ENCODE data around the gene RNASE7.

RNASE7 gene

DNA sequence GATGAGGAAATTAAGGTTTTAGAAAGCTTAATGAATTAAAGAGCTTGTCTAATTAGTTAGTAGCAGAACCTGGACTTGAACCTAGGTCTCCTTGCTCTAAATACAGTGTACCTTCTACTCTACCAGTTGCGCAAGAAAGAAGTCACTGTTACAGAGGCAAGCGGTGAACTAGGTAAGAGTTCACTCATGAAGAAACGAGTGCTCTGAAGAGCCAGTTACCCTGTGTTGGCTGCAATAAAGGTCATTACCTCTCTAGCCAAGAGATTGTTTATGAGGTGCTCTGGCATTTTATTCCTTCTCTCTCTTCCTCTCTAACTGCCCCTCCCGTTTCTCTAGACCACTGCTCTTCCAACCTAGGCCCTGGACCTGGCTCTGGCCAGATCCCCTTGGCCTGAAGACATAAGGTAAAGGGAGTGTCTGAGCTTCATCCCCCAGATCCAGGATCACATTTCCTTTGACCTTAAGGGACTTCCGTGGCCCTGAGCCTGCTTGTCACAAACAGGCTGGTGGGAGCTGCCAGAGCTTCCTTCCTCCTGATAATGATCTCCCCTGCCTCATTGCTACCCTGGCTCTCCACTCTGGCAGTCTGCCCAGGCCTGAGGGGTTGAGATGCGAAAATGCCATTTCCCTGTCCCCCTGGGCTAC, 1.9 kb downstream of the RNASE7 start:
- DNase-seq: peak; percentile 19

DNA sequence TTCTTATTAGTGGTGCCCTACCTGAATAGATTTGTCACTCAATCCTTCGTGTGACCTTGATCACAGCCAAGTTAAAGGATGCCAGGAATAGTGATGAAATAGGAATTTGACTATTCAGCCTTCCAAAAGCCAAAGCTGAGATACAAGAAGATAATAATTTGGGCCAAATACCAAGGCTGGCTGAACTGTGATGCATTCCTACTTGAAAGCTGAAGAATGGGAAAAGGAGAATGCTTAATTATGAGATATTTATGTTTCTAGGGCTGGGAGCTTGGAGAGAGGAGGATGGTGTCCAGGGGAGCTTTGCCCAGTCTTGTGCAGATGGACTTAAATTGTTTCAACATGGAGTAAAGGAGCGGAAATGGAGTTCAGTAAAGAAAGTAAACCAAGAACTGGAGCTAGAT, 5.2 kb downstream of the RNASE7 start:
- no peak for DNase-seq

DNA sequence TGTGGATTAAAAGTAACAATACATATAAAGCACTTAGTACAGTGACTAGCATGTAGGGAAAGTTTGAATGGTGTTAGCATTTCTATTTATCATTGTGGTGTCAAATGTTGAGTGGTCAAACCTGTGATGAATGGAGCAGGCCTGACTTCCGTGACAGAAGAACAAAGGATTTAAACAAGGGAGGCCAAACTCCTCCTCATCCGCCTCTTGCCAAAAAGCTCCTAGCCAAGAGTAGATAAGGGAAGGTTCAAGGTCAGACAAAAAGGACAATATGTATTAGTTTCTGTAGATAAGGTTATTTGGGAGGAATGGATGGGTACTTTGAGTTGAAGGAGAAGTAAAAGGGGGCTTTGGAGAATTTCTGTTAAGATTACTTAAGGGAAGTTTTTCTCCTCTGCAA, 6.5 kb downstream of the RNASE7 start:
- no peak for DNase-seq

DNA sequence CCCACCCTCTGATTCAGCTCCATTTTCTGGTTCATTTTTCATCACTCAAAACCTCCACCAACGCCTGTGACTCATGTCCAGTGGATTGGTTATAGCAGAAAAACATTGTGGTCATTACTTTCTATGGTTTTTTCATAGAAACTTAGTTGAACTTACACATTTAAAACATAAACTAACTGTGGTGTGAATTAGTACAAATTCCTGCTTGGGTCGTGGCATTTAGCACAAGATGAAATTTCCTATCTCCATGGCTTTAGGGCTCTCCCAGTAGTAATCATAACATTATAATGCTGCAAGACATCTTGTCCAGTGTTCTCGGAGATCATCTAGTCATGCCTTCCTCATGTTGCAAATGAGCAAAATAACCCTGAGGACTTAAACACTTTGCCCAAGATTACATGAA, 7.1 kb downstream of the RNASE7 start:
- no peak for DNase-seq

- DNase-seq: no peak
Measured at GRCh38 chr14:21050597-21050996, 8.4 kb downstream of the RNASE7 start.

- no peak for DNase-seq
Measured at GRCh38 chr14:21053184-21054122, 11.3 kb downstream of the RNASE7 start.

DNA sequence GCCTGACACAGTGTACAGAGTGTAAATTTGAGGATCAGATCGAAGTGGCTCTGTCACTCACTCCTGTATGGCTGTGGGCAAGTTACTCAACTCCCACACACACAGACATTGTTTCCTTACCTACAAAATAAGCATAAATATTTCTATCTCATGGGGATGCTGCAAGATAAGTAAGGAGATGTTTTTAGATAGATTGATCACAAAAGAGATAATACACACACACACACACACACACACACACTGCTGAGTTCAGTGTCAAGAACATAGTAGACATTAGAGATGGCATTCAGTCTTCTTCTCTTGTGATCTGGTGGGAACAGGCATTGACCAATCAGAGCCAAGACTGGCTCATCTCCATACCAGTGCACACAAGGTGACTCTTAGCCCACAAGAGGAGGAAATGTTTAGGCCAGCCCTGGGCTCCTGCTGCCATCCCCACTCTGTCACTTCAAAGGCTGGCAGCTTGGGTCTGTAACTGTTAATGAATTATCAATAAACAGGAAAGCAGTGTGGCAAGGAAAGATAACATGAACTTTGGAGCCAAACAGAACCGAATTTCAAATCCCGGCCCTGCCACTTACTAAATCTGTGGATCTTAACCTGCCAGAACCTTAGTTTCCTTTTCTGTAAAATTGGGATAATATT, 12.1 kb downstream of the RNASE7 start:
- no peak for DNase-seq

GRCh38 chr14:21054768-21055145, 12.6 kb downstream of the RNASE7 start:
- no peak for DNase-seq

GRCh38 chr14:21055432-21056117, 13.4 kb downstream of the RNASE7 start:
- DNase-seq: no peak

GRCh38 chr14:21056520-21057163, 14.5 kb downstream of the RNASE7 start:
- no peak for DNase-seq

DNA sequence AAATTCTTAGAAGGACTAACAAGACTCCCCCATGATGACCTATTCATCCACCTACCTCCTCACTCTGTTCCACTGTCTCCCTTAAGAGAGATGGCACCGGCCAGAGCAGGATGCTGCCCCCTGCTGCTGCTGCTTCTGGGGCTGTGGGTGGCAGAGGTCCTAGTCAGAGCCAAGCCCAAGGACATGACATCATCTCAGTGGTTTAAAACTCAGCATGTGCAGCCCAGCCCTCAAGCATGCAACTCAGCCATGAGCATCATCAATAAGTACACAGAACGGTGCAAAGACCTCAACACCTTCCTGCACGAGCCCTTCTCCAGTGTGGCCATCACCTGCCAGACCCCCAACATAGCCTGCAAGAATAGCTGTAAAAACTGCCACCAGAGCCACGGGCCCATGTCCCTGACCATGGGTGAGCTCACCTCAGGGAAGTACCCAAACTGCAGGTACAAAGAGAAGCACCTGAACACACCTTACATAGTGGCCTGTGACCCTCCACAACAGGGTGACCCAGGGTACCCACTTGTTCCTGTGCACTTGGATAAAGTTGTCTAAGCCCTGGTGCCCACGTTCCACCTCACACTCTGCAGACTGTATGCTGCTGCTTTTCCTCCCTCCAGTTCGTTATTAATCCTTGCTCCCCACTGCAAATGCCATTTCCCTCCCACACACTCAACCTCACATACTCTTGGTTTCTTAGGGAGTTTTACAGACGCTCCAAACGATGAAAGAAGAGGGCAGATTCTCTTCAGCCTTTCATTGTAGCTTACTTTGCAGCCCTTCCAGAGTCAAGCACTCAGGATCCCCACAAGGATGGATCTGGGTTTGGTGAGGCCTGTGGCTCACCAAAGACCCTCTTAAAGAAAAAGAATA, 15.9 kb downstream of the RNASE7 start, which contains the start of gene RNASE8:
Gene RNASE8, plus strand, starts transcription at position 20 of the 873 bp plus-strand sequence. Its CDS starts 71 bp downstream, at position 91.
- no peak for DNase-seq

GRCh38 chr14:21058903-21059302, 16.7 kb downstream of the RNASE7 start:
- DNase-seq: no peak

DNA sequence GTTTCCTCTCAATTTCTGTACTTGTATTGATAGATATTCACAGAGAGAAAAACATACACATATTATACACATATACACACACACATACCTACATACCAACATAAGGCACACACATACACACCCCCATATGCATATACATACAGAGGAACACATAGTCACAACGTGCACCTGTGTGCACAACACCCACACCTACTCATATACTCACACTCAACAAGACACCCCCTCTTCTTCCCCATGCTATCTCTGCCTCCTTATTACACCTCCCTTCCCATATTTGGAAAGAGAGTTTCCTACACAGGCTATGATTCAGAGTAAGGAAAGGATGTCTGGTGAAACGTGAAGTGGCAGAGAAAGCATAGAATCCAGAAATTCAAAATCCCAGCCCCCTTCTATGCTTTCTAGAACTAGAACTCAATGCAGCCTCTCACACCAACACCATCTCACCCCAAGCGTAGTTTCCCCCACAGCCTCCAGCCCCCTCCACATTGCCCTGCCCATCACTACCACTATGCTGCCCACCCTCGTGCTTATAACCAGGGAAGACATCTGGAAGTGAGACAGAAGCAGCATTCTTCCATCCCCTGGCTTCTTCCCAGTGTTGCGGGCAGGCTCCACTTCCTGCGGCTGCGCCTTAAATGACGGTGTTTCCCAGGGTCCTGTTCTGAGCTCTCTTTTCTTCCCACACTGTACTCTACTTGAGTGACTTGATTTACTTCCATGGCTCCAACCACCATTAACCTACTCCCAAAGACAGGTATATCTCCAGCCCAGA, 17.9 kb downstream of the RNASE7 start:
- no peak for DNase-seq

GRCh38 chr14:21060614-21061346, 18.6 kb downstream of the RNASE7 start:
- no peak for DNase-seq

- no peak for DNase-seq
Measured at GRCh38 chr14:21061347-21061668, 19.1 kb downstream of the RNASE7 start.

- DNase-seq: no peak
Measured at GRCh38 chr14:21063479-21063878, 21.3 kb downstream of the RNASE7 start.

DNA sequence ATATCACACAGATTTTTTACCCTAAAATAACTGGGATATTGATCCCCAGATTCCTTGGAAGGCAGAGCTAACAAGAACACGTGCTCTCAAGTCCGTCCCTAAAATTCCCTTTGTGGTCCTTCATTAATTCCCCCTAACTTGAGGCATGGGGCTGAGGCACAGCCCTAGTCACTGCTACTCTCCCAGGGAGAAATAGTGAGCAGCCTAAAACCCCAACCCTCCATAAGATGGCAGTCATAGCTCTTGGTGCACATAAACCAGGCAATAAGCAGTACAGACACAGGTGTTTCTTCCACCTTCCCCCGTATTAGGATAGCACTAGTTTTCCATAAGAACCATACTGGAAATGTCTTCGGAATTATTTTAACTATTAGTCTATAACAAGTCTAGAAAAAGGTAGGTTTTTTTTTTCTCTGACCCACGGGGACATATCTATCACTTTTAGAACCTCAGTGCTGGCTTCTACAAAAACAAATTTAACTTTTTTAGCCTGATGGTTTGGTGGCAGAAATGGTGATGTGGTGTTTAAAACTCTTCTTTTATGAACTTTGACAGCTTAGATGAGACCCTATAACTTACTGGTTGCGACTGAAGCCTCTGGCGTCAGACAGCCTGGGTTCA, 24.8 kb downstream of the RNASE7 start:
- DNase-seq: peak; percentile 8

DNA sequence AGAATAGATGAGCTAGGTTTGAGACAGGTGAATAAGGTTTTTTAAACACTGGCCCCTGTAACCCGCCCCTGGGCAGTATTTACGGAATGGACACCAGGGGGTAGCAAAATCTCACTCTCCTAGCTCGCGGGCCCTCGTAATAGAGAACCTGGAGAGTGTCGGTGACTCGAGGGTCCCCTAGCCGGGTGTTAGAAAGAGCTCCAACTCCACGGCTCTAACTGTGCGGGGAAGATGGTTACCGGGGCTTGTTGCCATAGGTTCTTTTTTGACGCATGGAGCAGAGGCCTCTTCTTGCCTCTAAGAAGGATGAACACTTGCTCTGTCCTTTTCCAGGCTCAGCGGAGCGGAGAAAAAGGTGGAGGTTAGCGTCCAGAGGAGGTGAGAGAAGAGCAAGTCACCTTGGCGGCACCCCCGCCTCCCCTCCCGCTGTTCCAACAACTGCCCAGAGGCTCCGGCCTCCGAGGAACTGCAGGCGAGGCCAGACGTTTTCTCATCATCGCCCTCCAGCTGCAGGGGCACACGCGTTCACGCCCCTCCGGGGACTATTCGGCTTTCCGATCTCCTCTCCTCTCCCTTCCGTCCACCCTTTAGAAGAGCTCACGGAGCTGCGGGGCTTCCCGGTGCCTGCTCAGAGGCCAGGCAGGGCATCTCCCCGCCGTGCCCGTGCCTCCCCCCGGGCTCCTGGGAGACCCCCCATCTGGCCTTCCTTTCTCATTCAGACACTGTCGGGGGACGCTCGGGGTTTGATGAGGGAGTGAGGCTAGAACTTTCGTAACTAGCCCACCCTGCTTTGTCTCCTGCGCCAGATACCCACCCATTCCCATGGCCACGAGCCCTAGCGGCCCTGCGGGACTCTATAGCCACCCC, 26.6 kb downstream of the RNASE7 start:
- peak; percentile 78 for DNase-seq
